GM12801 (cell line): Measurements from ENCODE around the gene PFDN1.

Experiments
- TF ChIP-seq, protein P1 (sequence below): IDR thresholded peaks from one replicate; pipeline ENCODE4 v1.5.1; 2011; ENCODE audit warnings: control low read depth; ENCODE audit not compliant: insufficient read length; ENCODE audit errors: extremely low read depth

PFDN1 gene

DNA sequence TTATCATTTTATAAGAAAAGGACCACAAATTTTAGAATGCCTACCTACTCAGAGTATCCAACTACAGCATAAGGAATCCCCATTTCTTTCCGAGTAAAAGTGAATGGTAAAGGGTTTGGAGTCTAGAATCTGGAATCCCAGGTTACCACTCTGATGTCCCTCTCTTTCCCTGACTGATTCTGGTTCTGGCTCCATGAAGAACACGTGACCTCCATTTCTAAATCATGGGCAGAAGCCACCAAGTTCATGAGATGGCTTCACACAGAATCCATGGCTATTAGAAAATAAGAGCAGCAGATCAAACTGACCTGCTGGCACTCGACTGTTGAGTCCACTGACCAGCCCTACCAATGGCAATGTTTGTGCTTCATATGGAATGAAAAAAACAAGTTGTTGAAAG, 40.7 kb downstream of the PFDN1 start:
- TF ChIP-seq, protein P1, sequence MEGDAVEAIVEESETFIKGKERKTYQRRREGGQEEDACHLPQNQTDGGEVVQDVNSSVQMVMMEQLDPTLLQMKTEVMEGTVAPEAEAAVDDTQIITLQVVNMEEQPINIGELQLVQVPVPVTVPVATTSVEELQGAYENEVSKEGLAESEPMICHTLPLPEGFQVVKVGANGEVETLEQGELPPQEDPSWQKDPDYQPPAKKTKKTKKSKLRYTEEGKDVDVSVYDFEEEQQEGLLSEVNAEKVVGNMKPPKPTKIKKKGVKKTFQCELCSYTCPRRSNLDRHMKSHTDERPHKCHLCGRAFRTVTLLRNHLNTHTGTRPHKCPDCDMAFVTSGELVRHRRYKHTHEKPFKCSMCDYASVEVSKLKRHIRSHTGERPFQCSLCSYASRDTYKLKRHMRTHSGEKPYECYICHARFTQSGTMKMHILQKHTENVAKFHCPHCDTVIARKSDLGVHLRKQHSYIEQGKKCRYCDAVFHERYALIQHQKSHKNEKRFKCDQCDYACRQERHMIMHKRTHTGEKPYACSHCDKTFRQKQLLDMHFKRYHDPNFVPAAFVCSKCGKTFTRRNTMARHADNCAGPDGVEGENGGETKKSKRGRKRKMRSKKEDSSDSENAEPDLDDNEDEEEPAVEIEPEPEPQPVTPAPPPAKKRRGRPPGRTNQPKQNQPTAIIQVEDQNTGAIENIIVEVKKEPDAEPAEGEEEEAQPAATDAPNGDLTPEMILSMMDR = no peak

DNA sequence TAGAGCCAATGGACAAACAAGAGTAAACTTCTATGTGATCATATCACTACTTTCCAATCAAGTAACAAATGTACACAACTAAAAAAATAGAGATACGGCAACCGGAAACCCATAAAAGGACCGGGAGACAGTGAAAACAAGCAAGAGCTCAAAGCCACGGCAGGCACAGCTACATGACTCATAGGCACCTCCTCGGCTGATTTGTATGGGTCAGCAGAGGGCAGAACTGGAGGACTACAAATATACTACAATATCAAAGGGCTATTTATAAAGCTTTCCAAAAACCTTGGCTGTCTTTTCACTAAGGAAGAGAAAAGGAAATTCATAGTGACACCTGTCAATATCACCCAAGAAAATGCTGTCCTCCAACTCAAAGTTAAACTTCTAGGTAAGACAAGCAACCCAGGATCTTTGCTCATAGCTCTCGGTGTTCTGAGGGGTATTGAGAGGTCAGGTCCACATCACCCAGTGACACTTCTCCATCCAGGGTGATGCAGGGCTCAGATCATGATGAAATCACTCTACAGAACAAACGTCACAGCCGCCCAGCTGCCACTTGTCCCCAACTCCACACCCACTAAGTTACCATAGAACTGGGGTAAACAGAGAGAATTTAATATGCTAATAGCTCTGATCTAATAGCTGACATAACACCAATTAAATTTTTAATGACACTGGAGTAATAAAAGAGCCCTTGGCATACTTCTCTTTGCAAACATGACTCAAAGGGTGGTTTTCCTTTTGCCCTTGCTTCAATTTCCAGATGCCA, 41.3 kb downstream of the PFDN1 start:
- TF ChIP-seq, protein P1 = no peak

DNA sequence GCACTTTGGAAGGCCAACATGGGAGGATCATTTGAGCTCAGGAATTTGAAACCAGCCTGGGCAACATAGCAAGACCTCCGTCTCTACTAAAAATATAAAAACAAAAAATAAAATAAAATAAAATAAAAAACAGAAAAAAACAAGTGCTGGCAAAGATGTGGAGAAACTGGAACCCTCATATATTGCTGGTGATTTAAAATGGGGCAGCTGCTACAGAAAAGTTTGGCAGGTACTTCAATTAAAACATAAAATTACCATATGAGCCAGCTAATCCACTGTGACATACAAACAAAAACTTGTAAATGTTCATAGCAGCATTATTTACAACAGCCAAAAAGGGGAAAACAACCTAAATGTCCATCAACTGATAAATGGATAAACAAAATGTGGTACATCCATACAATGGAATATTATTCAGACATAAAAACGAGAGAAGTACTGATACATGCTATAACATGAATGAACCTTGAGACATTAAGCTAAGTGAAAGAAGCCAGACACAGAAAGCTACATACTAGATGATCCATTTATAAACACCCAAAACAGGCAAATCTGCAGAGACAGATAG, 42.7 kb downstream of the PFDN1 start:
- TF ChIP-seq, protein P1 = no peak

DNA sequence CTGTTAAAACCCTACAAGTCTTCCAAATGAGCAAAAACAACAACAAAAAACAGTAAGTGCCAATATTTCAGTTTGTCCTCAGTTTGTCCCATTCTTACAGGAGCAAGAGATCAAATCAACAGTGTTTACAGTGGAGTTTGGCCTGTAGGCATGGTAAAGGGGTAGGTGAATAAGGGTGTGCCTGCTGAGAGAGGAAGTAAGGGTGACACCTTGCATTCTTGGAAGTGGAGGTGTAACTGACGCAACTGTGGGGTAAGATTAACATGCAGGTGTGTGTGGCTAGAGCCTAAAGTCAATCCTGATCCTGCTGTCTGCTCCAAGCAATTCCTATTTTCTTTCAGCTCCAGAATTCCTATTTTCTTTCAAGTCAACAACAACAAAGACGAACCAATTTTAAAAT, 43.4 kb downstream of the PFDN1 start:
- TF ChIP-seq, protein P1 = no peak

DNA sequence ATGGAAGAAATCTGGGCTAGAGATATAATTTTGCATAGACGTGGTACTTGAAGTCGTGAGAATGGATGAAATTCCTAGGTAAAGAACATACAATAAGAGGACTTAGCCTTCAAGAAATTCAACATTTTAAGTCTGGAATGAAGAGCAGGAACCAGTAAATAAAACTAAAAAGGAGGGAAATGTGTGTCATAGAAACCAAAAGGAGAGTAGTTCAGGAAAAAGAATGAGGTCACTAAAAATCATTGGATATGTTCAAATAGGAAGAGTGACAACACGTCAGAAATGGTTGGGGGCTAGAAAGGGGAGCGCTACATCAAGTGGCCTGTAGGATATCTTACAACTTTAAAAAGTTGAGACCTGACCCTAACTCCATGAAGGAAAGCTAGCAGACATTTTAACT, 44.0 kb downstream of the PFDN1 start:
- TF ChIP-seq, protein P1 = no peak

DNA sequence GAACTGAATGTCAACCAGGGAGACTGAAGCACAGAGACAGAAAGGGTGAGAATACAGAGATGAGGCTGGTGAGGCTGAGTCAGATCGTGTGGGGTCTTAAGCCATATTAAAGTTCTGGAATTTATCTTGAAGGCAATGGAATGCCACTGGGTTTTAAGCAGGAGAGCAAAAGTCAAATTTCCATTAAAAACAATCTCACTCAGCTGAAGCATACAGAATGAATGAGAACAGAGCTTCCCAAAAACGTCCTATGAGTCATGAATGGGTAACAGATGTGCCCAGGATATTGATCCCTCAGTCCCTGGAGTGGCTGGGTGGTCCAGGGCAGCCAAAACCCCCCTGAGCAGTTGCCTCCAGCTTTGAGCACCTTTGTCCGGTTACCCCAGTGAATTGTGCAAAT, 44.9 kb downstream of the PFDN1 start:
- TF ChIP-seq, protein P1 = no peak

DNA sequence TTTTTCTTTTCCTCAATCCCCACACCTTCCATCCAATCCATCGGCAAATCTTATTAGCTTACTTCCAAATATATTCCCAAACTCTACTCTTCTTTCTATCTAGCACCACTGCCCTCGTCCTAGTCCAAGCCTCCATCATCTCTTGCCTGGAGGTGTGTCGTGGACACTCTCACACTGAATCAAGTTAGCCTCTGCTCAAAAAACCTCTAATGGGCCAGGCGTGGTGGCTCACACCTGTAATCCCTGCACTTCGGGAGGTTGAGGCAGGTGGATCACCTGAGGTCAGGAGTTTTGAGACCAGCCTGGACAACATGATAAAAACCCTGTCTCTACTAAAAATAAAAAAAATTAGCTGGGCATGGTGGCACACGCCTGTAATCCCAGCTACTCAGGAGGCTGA, 46.2 kb downstream of the PFDN1 start:
- TF ChIP-seq, protein P1 = no peak
